Measurements from ENCODE around the gene GIT1. TPM values are rescaled to one million over a fixed set of nuclear protein-coding genes. Genes with fewer than 3 reads are reported as not detected.

Gene GIT1
- total and polyA plus RNA-seq, 2 experiments from 2014 or later, result 15.9 to 60.9 TPM

GRCh38 chr17:29577001-29577370 lies 12.5 kb downstream of the GIT1 start:
- no peak overlapping the region for H2AFZ ChIP-seq
- H3K9me2 ChIP-seq (ENCODE audit: insufficient read depth), result no peaks in the 10 kb centered on the region
- H3K4me2 ChIP-seq, result no peak overlapping the region
- H3K27ac ChIP-seq (ENCODE audit: low read depth), result no peak overlapping the region
- ATAC-seq (no peak), DNase-seq (ENCODE audit: low spot score) (no peak)
- H3K36me3 ChIP-seq (ENCODE audit: insufficient read depth), result no peaks in the 10 kb centered on the region; the same call in 1 of the 2 replicates
- no peak overlapping the region for H3K4me3 ChIP-seq
- Mint-ChIP-seq H3K9me3 (no peaks in the 10 kb centered on the region), H3K36me3 (ENCODE audit: low read depth) (peaks cover 19% of the 10 kb centered on the region), H3K4me1 (peaks cover 13% of the 10 kb centered on the region; the same call in 2 of the 3 replicates), H3K27ac (no peak overlapping the region), H3K27me3 (ENCODE audit: insufficient read depth, low read depth, poor library complexity) (peaks cover 7% of the 10 kb centered on the region), H3K4me3 (no peak overlapping the region)
- 0 out of 2 replicates have a peak, but pooled peaks cover 3% of the 10 kb centered on the region for H3K27me3 ChIP-seq (ENCODE audit: insufficient read depth)
- peaks cover 4% of the 10 kb centered on the region; the same call in 1 of the 2 replicates for H3K4me1 ChIP-seq (ENCODE audit: insufficient read depth)
- H3F3A ChIP-seq (replicated peaks; ENCODE audit: low read depth), result 0 out of 2 replicates have a peak, but pooled peaks cover 10% of the 10 kb centered on the region
- H4K20me1 ChIP-seq (replicated peaks; ENCODE audit: insufficient read depth), result peaks cover 4% of the 10 kb centered on the region; the same call in 1 of the 2 replicates
- TF ChIP-seq REST (IDR thresholded peaks at IDR 0.05; ENCODE audit: unreplicated experiment) (no peak), ZNF114 (CRISPR knock-in tag; IDR thresholded peaks at IDR 0.05) (no peak), ZNF331 (CRISPR knock-in tag; IDR thresholded peaks at IDR 0.05; ENCODE audit: low read depth) (no peak), POLR2AphosphoS5 (IDR thresholded peaks at IDR 0.05; ENCODE audit: low read depth) (no peak), ETS1 (IDR thresholded peaks at IDR 0.05) (no peak), ZNF462 (CRISPR knock-in tag; IDR thresholded peaks at IDR 0.05) (no peak), CTCF (conservative IDR thresholded peaks at IDR 0.05; ENCODE audit: low read depth in 2 of 2) (no peak), NANOG (IDR thresholded peaks at IDR 0.05; ENCODE audit: borderline replicate concordance) (no peak), EZH2phosphoT487 (IDR thresholded peaks at IDR 0.05; ENCODE audit: unreplicated experiment) (no peak), JUNB (IDR thresholded peaks at IDR 0.05; ENCODE audit: unreplicated experiment) (no peak)
- no peaks in the 10 kb centered on the region for H3K79me2 ChIP-seq (replicated peaks; ENCODE audit: insufficient read depth)

Measured in GM23338 (cell line).